Measurements from ENCODE around the gene EEA1. TPM values are rescaled to one million over a fixed set of nuclear protein-coding genes. Genes with fewer than 3 reads are reported as not detected.

EEA1 gene
- total RNA-seq, 1 donor from 2014 or later, result 31.1 TPM

GRCh38 chr12:92828565-92828964 is 100.5 kb downstream of the EEA1 start:
- TF ChIP-seq, protein P1, sequence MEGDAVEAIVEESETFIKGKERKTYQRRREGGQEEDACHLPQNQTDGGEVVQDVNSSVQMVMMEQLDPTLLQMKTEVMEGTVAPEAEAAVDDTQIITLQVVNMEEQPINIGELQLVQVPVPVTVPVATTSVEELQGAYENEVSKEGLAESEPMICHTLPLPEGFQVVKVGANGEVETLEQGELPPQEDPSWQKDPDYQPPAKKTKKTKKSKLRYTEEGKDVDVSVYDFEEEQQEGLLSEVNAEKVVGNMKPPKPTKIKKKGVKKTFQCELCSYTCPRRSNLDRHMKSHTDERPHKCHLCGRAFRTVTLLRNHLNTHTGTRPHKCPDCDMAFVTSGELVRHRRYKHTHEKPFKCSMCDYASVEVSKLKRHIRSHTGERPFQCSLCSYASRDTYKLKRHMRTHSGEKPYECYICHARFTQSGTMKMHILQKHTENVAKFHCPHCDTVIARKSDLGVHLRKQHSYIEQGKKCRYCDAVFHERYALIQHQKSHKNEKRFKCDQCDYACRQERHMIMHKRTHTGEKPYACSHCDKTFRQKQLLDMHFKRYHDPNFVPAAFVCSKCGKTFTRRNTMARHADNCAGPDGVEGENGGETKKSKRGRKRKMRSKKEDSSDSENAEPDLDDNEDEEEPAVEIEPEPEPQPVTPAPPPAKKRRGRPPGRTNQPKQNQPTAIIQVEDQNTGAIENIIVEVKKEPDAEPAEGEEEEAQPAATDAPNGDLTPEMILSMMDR (IDR thresholded peaks at IDR 0.05), result no peak
- no peaks in the 10 kb centered on the region for H3K9me3 Mint-ChIP-seq (ENCODE audit: unreplicated experiment)
- no peak overlapping the region for H3K27ac Mint-ChIP-seq (ENCODE audit: unreplicated experiment)
- no peak overlapping the region for H3K4me3 Mint-ChIP-seq (ENCODE audit: unreplicated experiment)
- H3K36me3 Mint-ChIP-seq (ENCODE audit: unreplicated experiment), result peaks cover 16% of the 10 kb centered on the region
- DNase-seq (ENCODE audit: extremely low spot score, unreplicated experiment), result no peak
- H3K4me1 Mint-ChIP-seq (ENCODE audit: unreplicated experiment), result no peaks in the 10 kb centered on the region
- H3K27me3 Mint-ChIP-seq (ENCODE audit: unreplicated experiment), result no peaks in the 10 kb centered on the region

DNA sequence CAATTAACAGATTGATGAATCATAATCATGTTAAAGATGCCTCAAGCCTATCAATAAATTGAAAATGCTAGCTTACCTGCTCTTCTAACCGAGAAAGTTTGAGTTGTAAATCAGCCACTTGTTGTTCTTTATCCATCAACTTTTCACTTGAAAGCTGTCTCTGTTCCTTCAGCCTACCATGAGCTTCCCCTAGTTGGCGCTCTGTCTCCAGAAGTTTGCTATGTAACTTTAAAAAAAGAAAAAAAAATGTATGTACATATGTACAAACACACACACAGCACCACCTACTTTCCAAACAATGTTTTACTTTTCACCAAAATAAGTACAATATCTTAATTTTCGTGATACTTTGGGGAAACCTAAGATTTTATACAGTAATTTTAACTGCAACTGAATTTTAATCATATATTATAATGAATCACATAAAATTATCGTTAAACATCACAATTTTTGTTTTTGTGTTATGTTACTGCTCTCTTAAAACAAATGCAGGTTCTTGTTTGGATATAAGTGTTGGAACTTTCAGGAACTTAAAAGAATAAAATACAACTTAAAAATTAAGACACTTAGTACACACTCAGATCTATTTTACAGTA is 101.2 kb downstream of the EEA1 start:
- TF ChIP-seq, protein P1 (IDR thresholded peaks at IDR 0.05), result peak; percentile 76
- H3K4me1 Mint-ChIP-seq (ENCODE audit: unreplicated experiment), result no peaks in the 10 kb centered on the region
- H3K27me3 Mint-ChIP-seq (ENCODE audit: unreplicated experiment), result no peaks in the 10 kb centered on the region
- H3K27ac Mint-ChIP-seq (ENCODE audit: unreplicated experiment), result no peak overlapping the region
- DNase-seq (ENCODE audit: extremely low spot score, unreplicated experiment), result no peak
- H3K9me3 Mint-ChIP-seq (ENCODE audit: unreplicated experiment), result no peaks in the 10 kb centered on the region
- H3K4me3 Mint-ChIP-seq (ENCODE audit: unreplicated experiment), result no peak overlapping the region
- peaks cover 16% of the 10 kb centered on the region for H3K36me3 Mint-ChIP-seq (ENCODE audit: unreplicated experiment)

GRCh38 chr12:92821142-92821541 is 108.0 kb downstream of the EEA1 start:
- H3K4me1 Mint-ChIP-seq (ENCODE audit: unreplicated experiment), result no peaks in the 10 kb centered on the region
- H3K36me3 Mint-ChIP-seq (ENCODE audit: unreplicated experiment), result peaks cover 14% of the 10 kb centered on the region
- DNase-seq (ENCODE audit: extremely low spot score, unreplicated experiment), result no peak
- H3K27me3 Mint-ChIP-seq (ENCODE audit: unreplicated experiment), result no peaks in the 10 kb centered on the region
- H3K27ac Mint-ChIP-seq (ENCODE audit: unreplicated experiment), result no peak overlapping the region
- H3K4me3 Mint-ChIP-seq (ENCODE audit: unreplicated experiment), result no peak overlapping the region
- H3K9me3 Mint-ChIP-seq (ENCODE audit: unreplicated experiment), result no peaks in the 10 kb centered on the region
- TF ChIP-seq, protein P1 (IDR thresholded peaks at IDR 0.05), result no peak

GRCh38 chr12:92814584-92814983 is 114.5 kb downstream of the EEA1 start:
- Mint-ChIP-seq H3K27me3 (ENCODE audit: unreplicated experiment) (no peaks in the 10 kb centered on the region), H3K4me1 (ENCODE audit: unreplicated experiment) (no peaks in the 10 kb centered on the region), H3K36me3 (ENCODE audit: unreplicated experiment) (peaks cover 36% of the 10 kb centered on the region), H3K9me3 (ENCODE audit: unreplicated experiment) (no peaks in the 10 kb centered on the region), H3K4me3 (ENCODE audit: unreplicated experiment) (no peak overlapping the region), H3K27ac (ENCODE audit: unreplicated experiment) (no peak overlapping the region)
- no peak for DNase-seq (ENCODE audit: extremely low spot score, unreplicated experiment)
- TF ChIP-seq, protein P1 (IDR thresholded peaks at IDR 0.05), result no peak

DNA sequence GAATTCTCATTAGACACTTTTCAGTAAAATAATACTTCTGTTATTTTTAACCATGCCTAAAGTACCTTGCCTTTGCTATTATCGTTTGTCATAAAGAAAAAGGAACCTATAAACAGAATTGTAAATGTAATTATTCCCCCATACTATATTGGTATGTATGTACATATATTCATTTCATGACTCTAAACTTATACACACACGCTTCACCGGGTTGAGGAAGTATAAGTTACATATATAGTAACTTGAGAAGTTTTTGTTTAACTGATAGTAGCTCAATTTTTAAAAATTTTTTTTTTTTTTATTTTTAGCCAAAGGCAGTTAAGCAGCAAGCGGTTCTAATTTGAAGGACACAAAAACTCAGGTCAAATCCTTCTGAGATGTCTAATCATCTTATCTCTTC is 118.7 kb downstream of the EEA1 start:
- no peak for DNase-seq (ENCODE audit: extremely low spot score, unreplicated experiment)
- peaks cover 11% of the 10 kb centered on the region for H3K9me3 Mint-ChIP-seq (ENCODE audit: unreplicated experiment)
- no peaks in the 10 kb centered on the region for H3K27me3 Mint-ChIP-seq (ENCODE audit: unreplicated experiment)
- peaks cover 45% of the 10 kb centered on the region for H3K36me3 Mint-ChIP-seq (ENCODE audit: unreplicated experiment)
- TF ChIP-seq, protein P1 (IDR thresholded peaks at IDR 0.05), result no peak
- H3K4me1 Mint-ChIP-seq (ENCODE audit: unreplicated experiment), result no peaks in the 10 kb centered on the region
- no peak overlapping the region for H3K4me3 Mint-ChIP-seq (ENCODE audit: unreplicated experiment)
- no peak overlapping the region for H3K27ac Mint-ChIP-seq (ENCODE audit: unreplicated experiment)
